Lower lobe of right lung (tissue), 2 donors: ENCODE data around the gene AUTS2. TPM values are rescaled to one million over a fixed set of nuclear protein-coding genes. Genes with fewer than 3 reads are reported as not detected.

Experiments used
- ATAC-seq, 2 donors: fragments of 200-7000 bp; cut with Tn5 transposase; one replicate each; pipeline ENCODE4 v1.9.1; 2020 to 2022; ENCODE audit warnings: mild to moderate bottlenecking in 2 of 2, moderate library complexity in 2 of 2
- DNase-seq: peaks from one replicate; pipeline ENCODE4 v3.0.0-alpha.2; 2020
- H3K27ac ChIP-seq: fragments of 200-600 bp; one replicate; pipeline ENCODE4 v1.8.0; 2022
- H3K27me3 ChIP-seq: fragments of 200-600 bp; one replicate; pipeline ENCODE4 v1.8.0; 2022; ENCODE audit warnings: low read depth
- H3K36me3 ChIP-seq: fragments of 200-600 bp; one replicate; pipeline ENCODE4 v1.8.0; 2022; ENCODE audit warnings: mild to moderate bottlenecking
- H3K4me1 ChIP-seq: fragments of 200-600 bp; one replicate; pipeline ENCODE4 v1.8.0; 2022
- H3K4me3 ChIP-seq: fragments of 200-600 bp; one replicate; pipeline ENCODE4 v1.8.0; 2022; ENCODE audit warnings: mild to moderate bottlenecking
- H3K9me3 ChIP-seq: fragments of 200-600 bp; one replicate; pipeline ENCODE4 v1.8.0; 2022
- intact Hi-C: fragments of 100-400 bp; cut with DNase I; formaldehyde crosslinking; loops from one replicate; pipeline ENCODE4 v1.11.0; 2022
- total RNA-seq: library from RNA; stranded (reverse); fragmentation: NEBNext Ultra II Directional; extraction: Animal tissue kit (Norgen Biotek cat#: 25700); gene quantifications from one replicate; pipeline ENCODE4 v1.2.1, GENCODE V29; 2021
- TF ChIP-seq, protein P1 (sequence below): fragments of 200-600 bp; IDR thresholded peaks from one replicate; pipeline ENCODE4 v1.8.0; 2022; ENCODE audit warnings: antibody characterized with exemption, mild to moderate bottlenecking
- donor health status: DM: no; HTN: yes; CAD: no; lungs with severe emphysema.

AUTS2 gene
- total RNA-seq, 1 donor from 2014 or later: 45.7 TPM

DNA sequence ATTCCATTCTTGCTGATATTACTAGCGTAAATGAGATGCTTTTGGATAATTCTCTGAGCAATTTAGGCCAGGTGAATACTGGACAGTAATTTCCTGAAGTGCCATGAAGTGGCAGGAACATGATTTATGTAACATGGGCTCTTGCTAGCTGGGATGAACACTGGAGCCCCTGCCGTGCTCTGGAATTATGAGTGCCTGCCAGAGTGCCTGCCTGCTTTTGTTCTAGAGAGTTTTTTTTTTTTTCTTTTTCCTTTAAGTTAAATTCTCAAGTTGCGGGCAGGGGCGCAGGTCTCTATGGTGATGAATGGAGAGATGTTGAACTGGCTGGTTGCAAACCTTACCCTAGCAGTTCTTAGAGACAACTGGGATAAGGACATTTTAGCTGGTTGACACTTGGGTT is 165.9 kb downstream of the AUTS2 start:
- intact Hi-C loops: no loop called here
- H3K27me3 ChIP-seq: no peaks in the 10 kb centered on the region
- TF ChIP-seq, protein P1, sequence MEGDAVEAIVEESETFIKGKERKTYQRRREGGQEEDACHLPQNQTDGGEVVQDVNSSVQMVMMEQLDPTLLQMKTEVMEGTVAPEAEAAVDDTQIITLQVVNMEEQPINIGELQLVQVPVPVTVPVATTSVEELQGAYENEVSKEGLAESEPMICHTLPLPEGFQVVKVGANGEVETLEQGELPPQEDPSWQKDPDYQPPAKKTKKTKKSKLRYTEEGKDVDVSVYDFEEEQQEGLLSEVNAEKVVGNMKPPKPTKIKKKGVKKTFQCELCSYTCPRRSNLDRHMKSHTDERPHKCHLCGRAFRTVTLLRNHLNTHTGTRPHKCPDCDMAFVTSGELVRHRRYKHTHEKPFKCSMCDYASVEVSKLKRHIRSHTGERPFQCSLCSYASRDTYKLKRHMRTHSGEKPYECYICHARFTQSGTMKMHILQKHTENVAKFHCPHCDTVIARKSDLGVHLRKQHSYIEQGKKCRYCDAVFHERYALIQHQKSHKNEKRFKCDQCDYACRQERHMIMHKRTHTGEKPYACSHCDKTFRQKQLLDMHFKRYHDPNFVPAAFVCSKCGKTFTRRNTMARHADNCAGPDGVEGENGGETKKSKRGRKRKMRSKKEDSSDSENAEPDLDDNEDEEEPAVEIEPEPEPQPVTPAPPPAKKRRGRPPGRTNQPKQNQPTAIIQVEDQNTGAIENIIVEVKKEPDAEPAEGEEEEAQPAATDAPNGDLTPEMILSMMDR: no peak
- H3K36me3 ChIP-seq: no peaks in the 10 kb centered on the region
- no peak overlapping the region for H3K4me3 ChIP-seq
- H3K9me3 ChIP-seq: no peaks in the 10 kb centered on the region
- no peak overlapping the region for H3K27ac ChIP-seq
- ATAC-seq: no peak
- DNase-seq: no peak
- peaks cover 4% of the 10 kb centered on the region for H3K4me1 ChIP-seq

DNA sequence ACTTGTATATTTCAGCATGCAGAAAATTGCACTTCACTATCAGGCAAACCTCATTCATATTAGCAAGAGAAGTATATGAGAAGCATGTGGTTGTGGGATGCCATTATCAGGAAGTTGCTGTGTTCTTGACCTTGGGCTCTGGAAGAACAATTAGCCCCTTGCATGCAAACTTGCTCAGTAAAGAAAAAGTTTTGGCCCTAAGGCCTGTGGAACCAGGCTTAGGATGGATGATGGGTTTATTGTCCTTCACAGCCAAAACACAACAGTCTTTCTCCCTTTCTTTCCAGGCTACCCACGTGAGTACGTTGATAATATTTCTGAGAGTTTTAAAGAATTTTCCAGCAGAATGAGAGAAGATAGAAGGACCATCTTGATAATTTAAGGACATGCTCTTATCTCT is 166.4 kb downstream of the AUTS2 start:
- Histone ChIP-seq H3K9me3 (no peaks in the 10 kb centered on the region), H3K27me3 (no peaks in the 10 kb centered on the region), H3K4me3 (no peak overlapping the region), H3K27ac (no peak overlapping the region), H3K36me3 (no peaks in the 10 kb centered on the region), H3K4me1 (peaks cover 7% of the 10 kb centered on the region)
- ATAC-seq (no peak), DNase-seq (no peak)
- TF ChIP-seq, protein P1: no peak
- intact Hi-C loops: no loop called here

DNA sequence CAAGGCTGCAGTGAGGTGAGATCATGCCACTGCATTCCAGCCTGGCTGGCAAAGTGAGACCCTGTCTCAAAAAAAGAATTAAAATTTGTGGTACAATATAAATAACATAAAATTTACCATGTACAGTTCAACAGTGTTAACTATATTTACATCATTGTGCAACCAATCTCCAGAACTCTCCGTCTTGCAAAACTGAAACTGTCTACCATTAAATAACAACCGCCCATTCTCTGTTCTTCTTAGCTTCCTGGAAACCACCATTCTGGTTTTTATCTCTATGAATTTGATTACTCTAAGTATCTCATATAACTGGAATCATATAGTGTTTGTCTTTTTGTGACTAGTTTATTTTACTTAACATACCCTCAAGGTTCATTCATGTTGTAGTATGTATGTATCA is 167.6 kb downstream of the AUTS2 start:
- intact Hi-C loops: no loop called here
- TF ChIP-seq, protein P1: no peak
- H3K4me3 ChIP-seq: no peak overlapping the region
- no peaks in the 10 kb centered on the region for H3K27me3 ChIP-seq
- ATAC-seq (no peak), DNase-seq (no peak)
- H3K9me3 ChIP-seq: no peaks in the 10 kb centered on the region
- H3K27ac ChIP-seq: no peak overlapping the region
- no peaks in the 10 kb centered on the region for H3K36me3 ChIP-seq
- H3K4me1 ChIP-seq: peaks cover 7% of the 10 kb centered on the region

DNA sequence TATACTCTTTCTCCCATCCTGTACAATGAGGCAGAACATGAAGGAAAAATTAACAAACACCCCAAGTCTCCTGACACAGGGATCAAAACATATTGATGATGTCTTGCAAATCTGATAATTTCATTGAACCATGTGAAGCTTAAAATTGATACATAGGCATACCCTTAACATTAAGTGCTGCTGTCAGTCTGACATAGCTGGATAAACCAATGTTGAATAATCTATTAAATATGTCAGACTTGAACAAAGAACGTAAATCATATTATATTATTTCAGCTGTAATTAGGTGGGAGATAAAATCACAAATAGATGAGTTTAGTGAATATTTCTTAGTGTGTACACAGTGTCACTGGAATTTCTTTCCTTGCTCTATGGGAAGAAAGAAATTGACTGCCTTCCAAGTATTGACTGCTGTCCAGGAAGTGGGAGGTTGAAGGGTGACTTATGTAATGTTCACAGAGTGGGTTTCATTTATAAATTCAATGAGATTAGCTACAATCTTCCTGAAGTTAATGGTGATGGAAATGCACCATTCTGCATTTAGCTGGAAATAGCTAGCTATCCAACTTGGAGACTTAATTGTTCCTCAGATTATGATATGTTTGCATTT is 170.8 kb downstream of the AUTS2 start:
- TF ChIP-seq, protein P1: no peak
- H3K27ac ChIP-seq: no peak overlapping the region

DNA sequence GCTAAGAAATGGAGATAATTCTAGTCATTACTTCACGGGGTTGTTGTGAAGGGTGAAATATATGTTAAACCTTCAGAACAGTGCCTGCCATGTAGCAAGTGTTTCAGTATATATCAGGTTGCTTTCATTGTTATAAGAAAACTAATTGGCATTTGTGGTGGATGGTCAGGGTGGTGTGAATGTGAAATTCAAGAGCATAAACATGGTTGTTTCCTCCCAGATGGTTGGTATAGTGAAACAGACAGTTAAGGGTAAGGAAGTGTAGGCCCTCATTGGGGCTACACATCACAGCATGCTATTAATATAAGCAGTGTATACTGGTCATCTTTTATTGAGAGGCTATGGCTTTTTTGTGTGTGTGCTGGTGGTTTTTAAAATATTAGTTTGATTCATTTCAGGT is 171.6 kb downstream of the AUTS2 start:
- H3K27ac ChIP-seq: no peak overlapping the region

More for the DNA sequence above, 170.8 kb downstream of the AUTS2 start:
- intact Hi-C loops: no loop called here
- Histone ChIP-seq H3K9me3 (no peaks in the 10 kb centered on the region), H3K4me1 (peaks cover 7% of the 10 kb centered on the region), H3K36me3 (no peaks in the 10 kb centered on the region), H3K4me3 (no peak overlapping the region), H3K27me3 (no peaks in the 10 kb centered on the region)
- no peak for DNase-seq
- ATAC-seq: peak in 1 of 2 donors; percentile 48

More for the DNA sequence above, 171.6 kb downstream of the AUTS2 start:
- TF ChIP-seq, protein P1: no peak
- Histone ChIP-seq H3K36me3 (no peaks in the 10 kb centered on the region), H3K27me3 (no peaks in the 10 kb centered on the region), H3K9me3 (no peaks in the 10 kb centered on the region), H3K4me1 (peaks cover 7% of the 10 kb centered on the region), H3K4me3 (no peak overlapping the region)
- DNase-seq: no peak
- intact Hi-C loops: no loop called here
- ATAC-seq: no peak
